GM21423 (cell line): Measurements from ENCODE around the gene UBA5.
"Not testable (repeated sequence)": the region's sequence is repeated elsewhere in the genome, so short reads cannot be mapped to it uniquely, and the experiment has no call there.

ENCODE experiments used
- ATAC-seq: cut with Tn5 transposase; IDR thresholded peaks from one replicate; pipeline ENCODE4 v1.9.1; 2021; ENCODE audit warnings: mild to moderate bottlenecking, moderate library complexity; ENCODE audit not compliant: unreplicated experiment

Gene UBA5

GRCh38 chr3:132660052-132660810 lies at the start of gene UBA5:
Gene UBA5 (plus strand): TSS chr3:132660329. CDS start chr3:132660538, 209 bp downstream.
- ATAC-seq: peak; percentile 71

GRCh38 chr3:132615301-132615700 lies 44.8 kb upstream of the UBA5 start:
- not testable (repeated sequence) for ATAC-seq

GRCh38 chr3:132615881-132616280 lies 44.2 kb upstream of the UBA5 start:
- ATAC-seq: no peak

- no peak for ATAC-seq
Measured at GRCh38 chr3:132616780-132617179, 43.3 kb upstream of the UBA5 start.

GRCh38 chr3:132622148-132622547 lies 38.0 kb upstream of the UBA5 start:
- no peak for ATAC-seq

- ATAC-seq: no peak
Measured at GRCh38 chr3:132622761-132623160, 37.4 kb upstream of the UBA5 start.

GRCh38 chr3:132623646-132624045 lies 36.5 kb upstream of the UBA5 start:
- ATAC-seq: no peak

- no peak for ATAC-seq
Measured at GRCh38 chr3:132624790-132625189, 35.3 kb upstream of the UBA5 start.

GRCh38 chr3:132625613-132626012 lies 34.5 kb upstream of the UBA5 start:
- ATAC-seq: peak; percentile 88

- ATAC-seq: no peak
Measured at GRCh38 chr3:132626955-132627354, 33.2 kb upstream of the UBA5 start.

GRCh38 chr3:132628157-132628556 lies 32.0 kb upstream of the UBA5 start:
- no peak for ATAC-seq

GRCh38 chr3:132629928-132630327 lies 30.2 kb upstream of the UBA5 start:
- no peak for ATAC-seq

- no peak for ATAC-seq
Measured at GRCh38 chr3:132630612-132631011, 29.5 kb upstream of the UBA5 start.

- no peak for ATAC-seq
Measured at GRCh38 chr3:132635052-132635451, 25.1 kb upstream of the UBA5 start.

GRCh38 chr3:132637590-132637989 lies 22.5 kb upstream of the UBA5 start:
- ATAC-seq: no peak

GRCh38 chr3:132638706-132639105 lies 21.4 kb upstream of the UBA5 start:
- no peak for ATAC-seq

- ATAC-seq: not testable (repeated sequence)
Measured at GRCh38 chr3:132641427-132641826, 18.7 kb upstream of the UBA5 start.

- ATAC-seq: no peak
Measured at GRCh38 chr3:132641837-132642538, 18.1 kb upstream of the UBA5 start.

GRCh38 chr3:132642539-132642847 lies 17.6 kb upstream of the UBA5 start:
- no peak for ATAC-seq

- no peak for ATAC-seq
Measured at GRCh38 chr3:132643366-132643765, 16.8 kb upstream of the UBA5 start.

GRCh38 chr3:132645058-132645457 lies 15.1 kb upstream of the UBA5 start:
- no peak for ATAC-seq

GRCh38 chr3:132650153-132650552 lies 10.0 kb upstream of the UBA5 start:
- ATAC-seq: no peak
